HepG2 (cell line): ENCODE results near the gene CNNM4. TPM values are rescaled to one million over a fixed set of nuclear protein-coding genes. Genes with fewer than 3 reads are reported as not detected.

ENCODE experiments used
- ARNTL ChIP-seq: sonication (generic); formaldehyde crosslinking; IDR thresholded peaks from 2 replicates; pipeline ENCODE4 v1.4.0; 2020; ENCODE audit warnings: mild to moderate bottlenecking, missing genetic modification reagents
- ETS1 ChIP-seq: sonication (generic); formaldehyde crosslinking; IDR thresholded peaks from 2 replicates; pipeline ENCODE4 v1.4.0; 2020; ENCODE audit warnings: missing genetic modification reagents
- FOXO1 ChIP-seq: sonication (generic); formaldehyde crosslinking; IDR thresholded peaks from 2 replicates; pipeline ENCODE4 v1.4.0; 2020; ENCODE audit warnings: missing genetic modification reagents
- FOXO4 ChIP-seq: sonication (generic); formaldehyde crosslinking; conservative IDR thresholded peaks from 2 replicates; pipeline ENCODE4 v1.8.1; 2023; ENCODE audit warnings: missing genetic modification reagents
- FOXP1 ChIP-seq, 2 experiments: fragments of 450-650 bp in 1 of 2; IDR thresholded peaks; 2 replicates each; pipeline ENCODE4 v1.6.1; 2017 to 2018; ENCODE audit warnings: antibody characterized with exemption in 1 of 2
- GATAD2A ChIP-seq: IDR thresholded peaks from 2 replicates; pipeline ENCODE4 v1.6.1; 2016
- HBP1 ChIP-seq: IDR thresholded peaks from 2 replicates; pipeline ENCODE4 v1.6.1; 2016; ENCODE audit warnings: low read depth, control low read depth
- KDM4B ChIP-seq: sonication (generic); formaldehyde crosslinking; IDR thresholded peaks from 2 replicates; pipeline ENCODE4 v1.4.0; 2020; ENCODE audit warnings: missing genetic modification reagents
- KDM5B ChIP-seq: sonication (generic); formaldehyde crosslinking; IDR thresholded peaks from 2 replicates; pipeline ENCODE4 v1.4.0; 2020; ENCODE audit warnings: missing genetic modification reagents, mild to moderate bottlenecking, borderline replicate concordance
- MYNN ChIP-seq: sonication (generic); formaldehyde crosslinking; IDR thresholded peaks from 2 replicates; pipeline ENCODE4 v1.4.0; 2020; ENCODE audit warnings: mild to moderate bottlenecking, low read depth, missing genetic modification reagents
- NKX3-1 ChIP-seq: sonication (generic); formaldehyde crosslinking; IDR thresholded peaks from 2 replicates; pipeline ENCODE4 v1.5.0; 2020; ENCODE audit warnings: missing genetic modification reagents
- NONO ChIP-seq, 2 experiments: fragments of 450-650 bp in 1 of 2; sonication (generic) in 1 of 2; formaldehyde crosslinking in 1 of 2; IDR thresholded peaks in 1 of 2; conservative IDR thresholded peaks in 1 of 2; 2 replicates each; pipeline versions ENCODE4 v1.6.1 to v1.8.0; 2017 to 2022; ENCODE audit warnings: mild to moderate bottlenecking in 1 of 2, missing genetic modification reagents in 1 of 2, moderate library complexity in 1 of 2
- RCOR2 ChIP-seq: IDR thresholded peaks from 2 replicates; pipeline ENCODE4 v1.6.1; 2016; ENCODE audit warnings: missing biosample characterization, missing genetic modification reagents
- SP2 ChIP-seq: sonication (generic); formaldehyde crosslinking; IDR thresholded peaks from 2 replicates; pipeline ENCODE4 v1.5.1; 2020; ENCODE audit warnings: mild to moderate bottlenecking, missing genetic modification reagents
- TBX2 ChIP-seq: sonication (generic); formaldehyde crosslinking; IDR thresholded peaks from 2 replicates; pipeline ENCODE4 v1.5.0; 2020; ENCODE audit warnings: missing genetic modification reagents, mild to moderate bottlenecking, borderline replicate concordance
- ZFP90 ChIP-seq: sonication (generic); formaldehyde crosslinking; IDR thresholded peaks from 2 replicates; pipeline ENCODE4 v1.8.0; 2022; ENCODE audit warnings: missing genetic modification reagents, mild to moderate bottlenecking, inconsistent platforms, borderline replicate concordance
- ZNF235 ChIP-seq: sonication (generic); formaldehyde crosslinking; IDR thresholded peaks from 2 replicates; pipeline ENCODE4 v1.8.1; 2023; ENCODE audit warnings: mild to moderate bottlenecking, missing genetic modification reagents, borderline replicate concordance
- ZNF451 ChIP-seq: sonication (generic); formaldehyde crosslinking; IDR thresholded peaks from 2 replicates; pipeline ENCODE4 v1.5.0; 2020; ENCODE audit warnings: mild to moderate bottlenecking, missing genetic modification reagents
- ZNF790 ChIP-seq: sonication (generic); formaldehyde crosslinking; IDR thresholded peaks from 2 replicates; pipeline ENCODE4 v1.8.0; 2022; ENCODE audit warnings: missing genetic modification reagents, mild to moderate bottlenecking, borderline replicate concordance
- polyA plus RNA-seq, 8 experiments: library from polyadenylated mRNA; depleted of rRNA in 3 of 8; stranded (reverse) in 7 of 8; unstranded in 1 of 8; fragments of >200 nt; fragmentation: Illumina TruSeq in 4 of 8; extraction: Trizol in 4 of 8; gene quantifications; 2 replicates each; pipeline versions ENCODE4 v1.2.1 to v1.2.3, GENCODE V29; 2011 to 2016; ENCODE audit warnings: low read depth in 4 of 8, missing spikeins in 1 of 8, mixed read lengths in 1 of 8; ENCODE audit not compliant: insufficient read depth in 1 of 8
- total RNA-seq, 5 experiments: library from RNA; depleted of rRNA; stranded (reverse); fragments of >200 nt; fragmentation: Illumina TruSeq; extraction: Trizol; gene quantifications; 2 replicates each; pipeline ENCODE4 v1.2.3, GENCODE V29; 2016; ENCODE audit warnings: low read depth in 1 of 5

The CNNM4 gene
- total and polyA plus RNA-seq, 2 of the 13 experiments (the other 11 are each of a cell fraction or from before 2014, with no cell fraction given), result 5.9 to 8.4 TPM

GRCh38 chr2:96715658-96716057 is 45.0 kb upstream of the CNNM4 start (continued):
- TF ChIP-seq FOXO4 (no peak), FOXP1 (IDR thresholded peaks at IDR 0.05) (0 out of 2 replicates have a peak, but pooled peaks have one; percentile 52), FOXP1 (CRISPR knock-in tag; IDR thresholded peaks at IDR 0.05) (peak; percentile 83), ZNF451 (CRISPR knock-in tag) (no peak), NKX3-1 (no peak), GATAD2A (CRISPR knock-in tag) (peak; percentile 85), KDM5B (no peak), KDM4B (0 out of 2 replicates have a peak, but pooled peaks have one; percentile 49), FOXO1 (CRISPR knock-in tag) (peak; percentile 48; the same call in 1 of the 2 replicates), ZNF235 (CRISPR knock-in tag) (no peak), ZFP90 (CRISPR knock-in tag) (no peak), ETS1 (CRISPR knock-in tag) (no peak), ZNF790 (CRISPR knock-in tag) (no peak), TBX2 (CRISPR knock-in tag) (no peak), MYNN (no peak), RCOR2 (CRISPR knock-in tag) (no peak), SP2 (CRISPR knock-in tag) (no peak), HBP1 (no peak), NONO (IDR thresholded peaks at IDR 0.05) (no peak), NONO (CRISPR knock-in tag; conservative IDR thresholded peaks at IDR 0.05) (no peak), ARNTL (CRISPR knock-in tag) (no peak)
